B cell (primary cell): ENCODE measurements around the gene LEMD2. TPM values are rescaled to one million over a fixed set of nuclear protein-coding genes. Genes with fewer than 3 reads are reported as not detected.

Experiments
- ATAC-seq: fragments of 200-7000 bp; cut with Tn5 transposase; one replicate; pipeline ENCODE4 v1.10.0; 2021; ENCODE audit warnings: low read depth, mild to moderate bottlenecking, moderate number of reproducible peaks, moderate library complexity
- CTCF ChIA-PET: fragments of 350-600 bp; sonication (Branson Sonifier 250); formaldehyde crosslinking; loops from one replicate; lab custom pipeline; 2021; ENCODE audit warnings: antibody characterized with exemption, inconsistent platforms; lab: Charles Lee
- POLR2A ChIA-PET: fragments of 350-600 bp; sonication (Branson Sonifier 250); formaldehyde crosslinking; loops from one replicate; lab custom pipeline; 2021; ENCODE audit warnings: antibody characterized with exemption; lab: Charles Lee
- DNase-seq: peaks from one replicate; pipeline ENCODE4 v3.0.0; 2013
- H2AFZ ChIP-seq: 2 replicates; pipeline ENCODE4 v1.6.1; 2012; ENCODE audit warnings: mild to moderate bottlenecking, low read depth, low read length; ENCODE audit not compliant: insufficient read depth, poor library complexity, severe bottlenecking
- H3K27ac ChIP-seq, 2 donors: 1 replicate in 1 of 2; 2 replicates in 1 of 2; pipeline ENCODE4 v1.5.1; 2012 to 2013; ENCODE audit warnings: low read length in 2 of 2, mild to moderate bottlenecking in 2 of 2, moderate library complexity in 1 of 2
- H3K27me3 ChIP-seq, 4 experiments: fragments of 200-600 bp in 1 of 4; sonication (generic) in 1 of 4; replicated peaks in 1 of 4; 1 replicate in 2 of 4; 2 replicates in 2 of 4; pipeline versions ENCODE4 v1.6.1 to v1.7.0; 2013 to 2016; ENCODE audit warnings: low read length in 3 of 4, mild to moderate bottlenecking in 2 of 4, mixed read lengths in 1 of 4, moderate library complexity in 1 of 4; ENCODE audit not compliant: insufficient read depth in 4 of 4, control insufficient read depth in 3 of 4; ENCODE audit errors: control extremely low read depth in 1 of 4
- H3K36me3 ChIP-seq, 2 experiments: replicated peaks in 1 of 2; 1 replicate in 1 of 2; 2 replicates in 1 of 2; pipeline versions ENCODE4 v1.6.1 to v1.7.1; 2013; ENCODE audit warnings: low read length in 1 of 2; ENCODE audit not compliant: insufficient read depth in 2 of 2, control insufficient read depth in 1 of 2; ENCODE audit errors: control extremely low read depth in 1 of 2, extremely low read depth in 1 of 2
- H3K4me1 ChIP-seq, 2 donors: fragments of 200-600 bp in 1 of 2; sonication (generic) in 1 of 2; 1 replicate in 1 of 2; 2 replicates in 1 of 2; pipeline versions ENCODE4 v1.5.1 to v1.6.1; 2013 to 2017; ENCODE audit warnings: low read length in 2 of 2; ENCODE audit not compliant: control insufficient read depth in 2 of 2, insufficient read depth in 2 of 2
- H3K4me2 ChIP-seq: replicated peaks from 2 replicates; pipeline ENCODE3; 2012; ENCODE audit warnings: mild to moderate bottlenecking, low read depth, low read length; ENCODE audit not compliant: poor library complexity, severe bottlenecking
- H3K4me3 ChIP-seq, 5 experiments: fragments of 200-600 bp in 1 of 5; sonication (generic) in 1 of 5; 1 replicate in 3 of 5; 2 replicates in 2 of 5; pipeline versions ENCODE4 v1.5.1 to v1.7.0; 2011 to 2016; ENCODE audit warnings: low read length in 4 of 5, mild to moderate bottlenecking in 4 of 5, low read depth in 2 of 5, control low read depth in 1 of 5, moderate library complexity in 1 of 5; ENCODE audit not compliant: insufficient read depth in 1 of 5; ENCODE audit errors: control extremely low read depth in 1 of 5, extremely low read depth in 1 of 5
- H3K79me2 ChIP-seq: fragments of 200-600 bp; sonication (generic); one replicate; pipeline ENCODE4 v1.6.0; 2016; ENCODE audit warnings: low read length; ENCODE audit not compliant: control insufficient read depth, insufficient read depth
- H3K9ac ChIP-seq: fragments of 200-600 bp; sonication (generic); 2 replicates; pipeline ENCODE4 v1.6.1; 2017; ENCODE audit warnings: mild to moderate bottlenecking, low read length, moderate library complexity
- H3K9me3 ChIP-seq, 3 donors: one replicate each; pipeline versions ENCODE4 v1.6.1 to v1.7.1; 2013; ENCODE audit warnings: low read length in 2 of 3; ENCODE audit not compliant: control insufficient read depth in 2 of 3, insufficient read depth in 1 of 3; ENCODE audit errors: control extremely low read depth in 1 of 3
- H4K20me1 ChIP-seq: 2 replicates; pipeline ENCODE4 v1.6.0; 2012; ENCODE audit warnings: mild to moderate bottlenecking, low read length; ENCODE audit not compliant: insufficient read depth, control insufficient read depth, poor library complexity, severe bottlenecking
- H3K27ac Mint-ChIP-seq: one replicate; pipeline ENCODE4 v1.8.0; 2021; ENCODE audit warnings: mixed read lengths
- H3K27me3 Mint-ChIP-seq: one replicate; pipeline ENCODE4 v1.8.0; 2021; ENCODE audit warnings: mixed read lengths
- H3K4me1 Mint-ChIP-seq: one replicate; pipeline ENCODE4 v1.8.0; 2021; ENCODE audit warnings: mixed read lengths
- H3K4me3 Mint-ChIP-seq: one replicate; pipeline ENCODE4 v1.8.0; 2021; ENCODE audit warnings: mixed read lengths
- H3K9me3 Mint-ChIP-seq: one replicate; pipeline ENCODE4 v1.8.0; 2022; ENCODE audit warnings: mixed read lengths; ENCODE audit not compliant: insufficient read depth
- CTCF ChIP-seq: fragments of 200-600 bp; IDR thresholded peaks from one replicate; pipeline ENCODE4 v1.8.0; 2022; ENCODE audit warnings: antibody characterized with exemption, mild to moderate bottlenecking
- EZH2 ChIP-seq: IDR thresholded peaks from 2 replicates; pipeline ENCODE4 v1.6.1; 2012; ENCODE audit warnings: borderline replicate concordance, low read depth, mild to moderate bottlenecking, moderate library complexity, low read length; ENCODE audit not compliant: insufficient read depth, poor library complexity, severe bottlenecking
- WGBS: methylation state at CpG from one replicate; pipeline ENCODE4 v1.1.5; 2013; ENCODE audit warnings: missing lambda C conversion rate; ENCODE audit not compliant: insufficient coverage; 5-methylcytosine and 5-hydroxymethylcytosine counted together
- intact Hi-C: fragments of 100-400 bp; cut with micrococcal nuclease; formaldehyde crosslinking; loops from one replicate; pipeline ENCODE4 v1.10.0; 2022
- polyA plus RNA-seq: library from polyadenylated mRNA; depleted of rRNA; stranded (reverse); fragments of >200 nt; gene quantifications from 2 replicates; pipeline ENCODE4 v1.2.3, GENCODE V29; 2012
- total RNA-seq, 2 donors: library from RNA; stranded (reverse); fragments of 120-200 nt in 1 of 2; gene quantifications; 1 replicate in 1 of 2; 2 replicates in 1 of 2; pipeline versions ENCODE4 v1.2.3 to v1.2.4, GENCODE V29; 2013 to 2022

The LEMD2 gene
- total and polyA plus RNA-seq, 2 donors (not counting 1 experiment from before 2014, with no cell fraction given) = 58.7 to 113 TPM

DNA sequence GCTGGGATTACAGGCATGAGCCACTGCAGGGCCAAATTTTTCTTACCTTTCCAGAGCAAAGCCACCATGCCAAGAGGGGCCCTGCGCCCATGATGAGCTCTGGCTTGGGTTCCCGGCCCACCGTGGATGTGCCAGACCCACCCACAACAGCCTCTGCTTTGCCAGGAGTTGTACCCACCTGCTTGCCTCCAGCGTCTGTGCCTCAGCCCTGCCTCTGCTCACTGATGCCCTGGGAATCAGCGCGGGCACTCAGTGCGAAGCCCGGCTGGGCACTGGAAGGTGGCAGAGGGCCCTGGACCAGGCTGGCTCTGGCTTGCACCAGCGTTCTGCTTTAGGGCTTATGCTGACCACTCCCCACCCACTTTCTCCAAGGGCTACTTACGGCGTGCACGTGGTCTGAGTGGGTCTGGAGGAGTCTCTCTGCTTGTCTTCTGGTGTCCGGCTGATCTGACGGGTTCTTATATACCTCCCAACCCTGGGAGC is 14.7 kb upstream of the LEMD2 start, which contains the start of gene MLN:
Gene MLN, minus strand, starts transcription at position 433 of the 483 bp plus-strand sequence. CDS start 2,840 bp downstream, outside the sequence.
- Histone ChIP-seq H2AFZ (no peak within 1 kb of the TSS), H3K4me1 (peaks cover 10% of the 10 kb centered on the region in 2 donors), H3K9ac (no peak within 1 kb of the TSS), H3K4me2 (no peak within 1 kb of the TSS), H3K9me3 (peaks cover 0 to 2% (median 0%) of the 10 kb centered on the region in 3 donors), H3K79me2 (no peaks in the 10 kb centered on the region), H3K27ac (no peak within 1 kb of the TSS), H4K20me1 (no peaks in the 10 kb centered on the region), H3K36me3 (no peaks in the 10 kb centered on the region), H3K4me3 (no peak within 1 kb of the TSS), H3K27me3 (peaks cover 0 to 42% (median 2%) of the 10 kb centered on the region in 4 experiments)
- DNase-seq (no peak), ATAC-seq (no peak)
- ChIA-PET CTCF (interaction anchor here (1.4 kb wide), 1 partner anchor 32 kb away, joined by 3 read pairs; no protein-coding TSS in a partner anchor), POLR2A (no interaction called here)
- Mint-ChIP-seq H3K4me3 (no peak within 1 kb of the TSS), H3K4me1 (peaks cover 9% of the 10 kb centered on the region), H3K27ac (no peak within 1 kb of the TSS), H3K27me3 (peaks cover 58% of the 10 kb centered on the region), H3K9me3 (no peaks in the 10 kb centered on the region)
- intact Hi-C loops = no loop called here
- 89% methylated on average over 12 of the region's 14 CpGs for WGBS
- TF ChIP-seq CTCF = no peak
- TF ChIP-seq EZH2 = no peak

DNA sequence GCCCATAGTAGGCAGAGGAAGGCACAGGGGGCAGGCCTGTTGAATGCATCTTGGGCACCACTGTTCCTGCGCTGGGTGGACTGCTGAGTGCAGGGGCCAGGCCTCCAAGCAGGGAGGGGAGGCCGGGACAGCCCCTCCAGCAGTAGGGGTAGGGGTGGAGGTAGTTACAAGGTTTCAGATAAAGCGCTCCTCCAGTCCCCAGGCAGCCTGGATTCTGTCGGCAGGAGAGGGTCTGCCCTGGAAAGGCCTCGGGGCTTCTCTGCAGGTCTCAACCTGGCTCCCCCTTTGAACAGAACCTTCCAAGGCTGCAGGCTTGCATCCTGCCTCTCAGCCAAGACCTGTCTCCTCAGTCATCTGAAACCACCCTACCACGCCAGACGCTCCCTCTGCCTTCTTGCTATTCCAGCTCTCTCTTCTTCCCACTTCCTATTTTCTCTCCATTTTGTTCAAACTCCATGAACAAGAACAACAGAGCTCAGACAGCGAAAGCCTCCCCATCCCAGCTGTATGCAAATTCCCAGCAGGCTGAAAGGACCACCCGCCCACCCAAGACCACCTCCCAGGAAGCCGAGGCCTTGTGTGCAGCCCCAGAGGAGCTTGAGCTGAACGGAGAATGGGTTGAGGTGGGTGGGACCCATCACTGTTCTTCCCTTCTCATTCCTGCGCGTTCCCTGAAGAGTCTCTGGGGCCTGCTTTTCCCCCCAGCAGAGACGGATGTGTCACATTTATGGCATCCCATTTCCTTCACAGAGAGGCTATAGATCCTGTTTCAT is 13.4 kb upstream of the LEMD2 start:
- peaks cover 1 to 2% of the 10 kb centered on the region in 2 donors for H3K4me1 ChIP-seq
- peaks cover 0 to 35% (median 0%) of the 10 kb centered on the region in 4 experiments for H3K27me3 ChIP-seq
- intact Hi-C loops = no loop called here
- no peak overlapping the region for H3K4me2 ChIP-seq
- H3K79me2 ChIP-seq = no peaks in the 10 kb centered on the region
- H3K4me3 ChIP-seq = no peak overlapping the region
- ATAC-seq = no peak
- ChIA-PET CTCF (interaction anchor here (1.4 kb wide), 1 partner anchor 30 kb away, joined by 3 read pairs; no protein-coding TSS in a partner anchor), POLR2A (interaction anchor here (0.7 kb wide), 1 partner anchor 37 kb away, joined by 3 read pairs; no protein-coding TSS in a partner anchor)
- TF ChIP-seq CTCF = no peak
- no peak for TF ChIP-seq EZH2
- H3K9me3 ChIP-seq = peaks cover 0 to 2% (median 0%) of the 10 kb centered on the region in 3 donors
- Mint-ChIP-seq H3K9me3 (no peaks in the 10 kb centered on the region), H3K27me3 (peaks cover 55% of the 10 kb centered on the region), H3K4me1 (peaks cover 3% of the 10 kb centered on the region), H3K4me3 (no peak overlapping the region), H3K27ac (no peak overlapping the region)
- H3K9ac ChIP-seq = no peak overlapping the region
- WGBS = 89% methylated on average over 7 of the region's 14 CpGs
- no peaks in the 10 kb centered on the region for H4K20me1 ChIP-seq
- no peaks in the 10 kb centered on the region for H3K36me3 ChIP-seq
- no peak for DNase-seq
- H3K27ac ChIP-seq = no peak overlapping the region
- H2AFZ ChIP-seq = no peak overlapping the region
